Measurements from ENCODE around the gene PCSK5.
"Not testable (repeated sequence)": the region's sequence is repeated elsewhere in the genome, so short reads cannot be mapped to it uniquely, and the experiment has no call there.

PCSK5 gene

GRCh38 chr9:75927356-75927755 is 36.9 kb downstream of the PCSK5 start:
- DNase-seq, result no peak

- no peak for DNase-seq
Measured at GRCh38 chr9:75930190-75930589, 39.7 kb downstream of the PCSK5 start.

GRCh38 chr9:75930730-75931321 is 40.4 kb downstream of the PCSK5 start:
- no peak for DNase-seq

- no peak for DNase-seq
Measured at GRCh38 chr9:75933982-75934381, 43.5 kb downstream of the PCSK5 start.

- DNase-seq, result no peak
Measured at GRCh38 chr9:75935591-75935990, 45.1 kb downstream of the PCSK5 start.

- no peak for DNase-seq
Measured at GRCh38 chr9:75937521-75938258, 47.2 kb downstream of the PCSK5 start.

GRCh38 chr9:75938946-75939345 is 48.5 kb downstream of the PCSK5 start:
- no peak for DNase-seq

GRCh38 chr9:75939536-75940111 is 49.2 kb downstream of the PCSK5 start:
- DNase-seq, result no peak

GRCh38 chr9:75941066-75941465 is 50.6 kb downstream of the PCSK5 start:
- no peak for DNase-seq

GRCh38 chr9:75941577-75942311 is 51.3 kb downstream of the PCSK5 start:
- DNase-seq, result no peak

- DNase-seq, result no peak
Measured at GRCh38 chr9:75946766-75947165, 56.3 kb downstream of the PCSK5 start.

GRCh38 chr9:75947233-75947632 is 56.8 kb downstream of the PCSK5 start:
- DNase-seq, result no peak

- DNase-seq, result no peak
Measured at GRCh38 chr9:75950998-75951397, 60.5 kb downstream of the PCSK5 start.

GRCh38 chr9:75953218-75953617 is 62.7 kb downstream of the PCSK5 start:
- no peak for DNase-seq

GRCh38 chr9:75956161-75956560 is 65.7 kb downstream of the PCSK5 start:
- DNase-seq, result no peak

GRCh38 chr9:75957116-75957515 is 66.6 kb downstream of the PCSK5 start:
- DNase-seq, result no peak

- DNase-seq, result no peak
Measured at GRCh38 chr9:75958226-75958625, 67.8 kb downstream of the PCSK5 start.

GRCh38 chr9:75960551-75960950 is 70.1 kb downstream of the PCSK5 start:
- DNase-seq, result peak; percentile 51 to 75

GRCh38 chr9:75962013-75962661 is 71.7 kb downstream of the PCSK5 start:
- DNase-seq, result peak; percentile 65 to 71

- peak; percentile 29 to 38 for DNase-seq
Measured at GRCh38 chr9:75962662-75963036, 72.2 kb downstream of the PCSK5 start.

GRCh38 chr9:75963321-75963720 is 72.8 kb downstream of the PCSK5 start:
- not testable (repeated sequence) for DNase-seq

GRCh38 chr9:75964427-75964826 is 74.0 kb downstream of the PCSK5 start:
- no peak for DNase-seq

- no peak for DNase-seq
Measured at GRCh38 chr9:75965231-75965630, 74.8 kb downstream of the PCSK5 start.
